Tibial artery (tissue), 4 donors: ENCODE measurements around the gene CSNK1G3.
A peak's percentile ranks its signal among the peaks of the same experiment; 100 is the strongest.

Source experiments
- DNase-seq, 2 donors: peaks; one replicate each; pipeline ENCODE4 v3.0.0-alpha.2; 2019
- H3K27ac ChIP-seq, 2 donors: fragments of 200-600 bp; sonication (generic) in 1 of 2; 1 replicate in 1 of 2; 2 replicates in 1 of 2; pipeline ENCODE4 v1.5.1; 2018 to 2019; ENCODE audit warnings: mild to moderate bottlenecking in 1 of 2
- H3K27me3 ChIP-seq, 2 donors: fragments of 200-600 bp; sonication (generic) in 1 of 2; one replicate each; pipeline versions ENCODE4 v1.5.1 to v1.6.0; 2016 to 2019
- H3K36me3 ChIP-seq, 3 donors: fragments of 200-600 bp; sonication (generic) in 2 of 3; one replicate each; pipeline ENCODE4 v1.5.1; 2016 to 2019; ENCODE audit warnings: mild to moderate bottlenecking in 2 of 3
- H3K4me1 ChIP-seq, 4 donors: fragments of 200-600 bp; sonication (generic) in 2 of 4; 1 replicate in 3 of 4; 2 replicates in 1 of 4; pipeline ENCODE4 v1.5.1; 2016 to 2019
- H3K4me3 ChIP-seq, 2 donors: fragments of 200-600 bp; sonication (generic) in 1 of 2; 1 replicate in 1 of 2; 2 replicates in 1 of 2; pipeline ENCODE4 v1.5.1; 2018 to 2019; ENCODE audit warnings: mild to moderate bottlenecking in 2 of 2
- H3K9me3 ChIP-seq, 3 donors: fragments of 200-600 bp; sonication (generic) in 1 of 3; one replicate each; pipeline ENCODE4 v1.5.1; 2016 to 2019
- intact Hi-C: fragments of 100-400 bp; cut with DNase I; formaldehyde crosslinking; loops from one replicate; pipeline ENCODE4 v1.15.0; 2023; ENCODE audit warnings: low total_unique reads
- TF ChIP-seq, protein P1 (sequence below), 2 experiments: fragments of 200-600 bp in 1 of 2; fragments of 450-650 bp in 1 of 2; IDR thresholded peaks; one replicate each; pipeline ENCODE4 v1.5.1; 2017 to 2019; ENCODE audit warnings: antibody characterized with exemption in 2 of 2, mild to moderate bottlenecking in 1 of 2, moderate library complexity in 1 of 2

CSNK1G3 gene

GRCh38 chr5:123601610-123602009 is 89.6 kb downstream of the CSNK1G3 start:
- no peak overlapping the region for H3K4me3 ChIP-seq
- intact Hi-C loops = no loop called here
- no peak overlapping the region for H3K27ac ChIP-seq
- no peaks in the 10 kb centered on the region for H3K9me3 ChIP-seq
- TF ChIP-seq, protein P1, sequence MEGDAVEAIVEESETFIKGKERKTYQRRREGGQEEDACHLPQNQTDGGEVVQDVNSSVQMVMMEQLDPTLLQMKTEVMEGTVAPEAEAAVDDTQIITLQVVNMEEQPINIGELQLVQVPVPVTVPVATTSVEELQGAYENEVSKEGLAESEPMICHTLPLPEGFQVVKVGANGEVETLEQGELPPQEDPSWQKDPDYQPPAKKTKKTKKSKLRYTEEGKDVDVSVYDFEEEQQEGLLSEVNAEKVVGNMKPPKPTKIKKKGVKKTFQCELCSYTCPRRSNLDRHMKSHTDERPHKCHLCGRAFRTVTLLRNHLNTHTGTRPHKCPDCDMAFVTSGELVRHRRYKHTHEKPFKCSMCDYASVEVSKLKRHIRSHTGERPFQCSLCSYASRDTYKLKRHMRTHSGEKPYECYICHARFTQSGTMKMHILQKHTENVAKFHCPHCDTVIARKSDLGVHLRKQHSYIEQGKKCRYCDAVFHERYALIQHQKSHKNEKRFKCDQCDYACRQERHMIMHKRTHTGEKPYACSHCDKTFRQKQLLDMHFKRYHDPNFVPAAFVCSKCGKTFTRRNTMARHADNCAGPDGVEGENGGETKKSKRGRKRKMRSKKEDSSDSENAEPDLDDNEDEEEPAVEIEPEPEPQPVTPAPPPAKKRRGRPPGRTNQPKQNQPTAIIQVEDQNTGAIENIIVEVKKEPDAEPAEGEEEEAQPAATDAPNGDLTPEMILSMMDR (IDR thresholded peaks at IDR 0.05) = no peak
- no peaks in the 10 kb centered on the region for H3K4me1 ChIP-seq
- H3K36me3 ChIP-seq = peaks cover 0 to under 1% (median 0%) of the 10 kb centered on the region in 3 donors
- no peak for DNase-seq
- H3K27me3 ChIP-seq = no peaks in the 10 kb centered on the region

GRCh38 chr5:123605822-123606221 is 93.8 kb downstream of the CSNK1G3 start:
- H3K36me3 ChIP-seq = peaks cover 0 to 4% (median 3%) of the 10 kb centered on the region in 3 donors
- no peaks in the 10 kb centered on the region for H3K27me3 ChIP-seq
- no peaks in the 10 kb centered on the region for H3K9me3 ChIP-seq
- TF ChIP-seq, protein P1 (IDR thresholded peaks at IDR 0.05) = no peak
- no peak overlapping the region for H3K27ac ChIP-seq
- intact Hi-C loops = no loop called here
- no peak overlapping the region for H3K4me3 ChIP-seq
- no peaks in the 10 kb centered on the region for H3K4me1 ChIP-seq
- DNase-seq = no peak

GRCh38 chr5:123610209-123610608 is 98.2 kb downstream of the CSNK1G3 start:
- H3K4me3 ChIP-seq = no peak overlapping the region
- H3K36me3 ChIP-seq = peaks cover 0 to 14% (median 10%) of the 10 kb centered on the region in 3 donors
- DNase-seq = no peak
- no peaks in the 10 kb centered on the region for H3K4me1 ChIP-seq
- H3K27me3 ChIP-seq = no peaks in the 10 kb centered on the region
- TF ChIP-seq, protein P1 (IDR thresholded peaks at IDR 0.05) = no peak
- H3K9me3 ChIP-seq = no peaks in the 10 kb centered on the region
- intact Hi-C loops = loop anchor here (10.0 kb wide), 2 partner anchors 185 to 215 kb away; partner anchors contain the start of gene CEP120
- no peak overlapping the region for H3K27ac ChIP-seq

DNA sequence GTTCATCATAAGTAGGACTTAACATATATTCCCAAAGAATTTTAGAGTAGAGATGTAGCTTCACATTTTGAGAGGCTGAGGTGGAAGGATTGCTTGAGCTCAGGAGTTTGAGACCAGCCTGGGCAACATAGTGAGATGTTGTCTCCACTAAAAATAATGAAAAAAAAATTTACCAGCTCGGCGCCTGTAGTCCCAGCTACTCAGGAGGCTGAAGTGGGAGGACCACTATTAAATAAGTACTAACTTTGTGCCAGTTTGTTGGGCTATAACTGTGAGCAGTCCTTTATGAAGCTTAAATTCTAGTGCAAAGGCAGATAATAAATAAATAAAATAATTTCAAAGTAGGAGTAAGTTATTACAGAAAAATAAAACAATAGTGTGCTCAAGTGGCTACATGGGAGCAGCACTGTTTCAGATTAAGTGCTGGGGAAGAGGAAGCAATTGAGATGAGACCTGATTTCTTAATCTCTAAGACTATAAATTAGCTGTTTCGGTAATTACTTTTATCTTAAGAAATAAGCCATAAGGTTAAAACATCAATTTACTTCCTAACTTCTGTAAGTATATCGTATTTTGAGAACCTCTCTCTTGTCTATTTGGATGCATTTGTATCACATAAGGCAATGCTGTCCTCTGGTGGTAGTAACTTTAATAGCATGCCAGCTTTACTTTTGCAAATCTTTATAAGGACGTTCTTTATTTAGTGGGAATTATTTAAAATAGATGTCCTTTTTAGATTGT is 98.9 kb downstream of the CSNK1G3 start:
- intact Hi-C loops = loop anchor here (10.0 kb wide), 2 partner anchors 186 to 216 kb away; partner anchors contain the start of gene CEP120

DNA sequence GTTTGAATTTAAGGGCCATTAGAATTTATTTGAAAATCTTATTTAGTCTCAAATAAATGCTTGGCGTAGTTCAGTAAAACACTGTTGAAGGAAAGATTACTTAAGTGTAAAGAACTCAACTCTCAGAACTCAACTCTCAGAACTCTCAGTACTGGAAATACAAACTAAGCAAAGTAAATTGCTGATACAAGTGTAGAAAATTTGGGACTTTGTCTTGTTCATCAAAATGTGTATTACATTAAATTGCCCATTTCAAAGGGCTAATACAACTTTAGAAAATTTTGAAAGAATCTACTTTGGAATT is 99.4 kb downstream of the CSNK1G3 start:
- H3K27me3 ChIP-seq = no peaks in the 10 kb centered on the region
- H3K27ac ChIP-seq = no peak overlapping the region
- H3K9me3 ChIP-seq = no peaks in the 10 kb centered on the region
- TF ChIP-seq, protein P1 (IDR thresholded peaks at IDR 0.05) = no peak
- H3K4me1 ChIP-seq = no peaks in the 10 kb centered on the region
- DNase-seq = no peak
- intact Hi-C loops = loop anchor here (10.0 kb wide), 2 partner anchors 187 to 217 kb away; partner anchors contain the start of gene CEP120
- peaks cover 0 to 15% (median 15%) of the 10 kb centered on the region in 3 donors for H3K36me3 ChIP-seq
- no peak overlapping the region for H3K4me3 ChIP-seq

More for the DNA sequence above, 98.9 kb downstream of the CSNK1G3 start:
- no peak for DNase-seq
- no peaks in the 10 kb centered on the region for H3K4me1 ChIP-seq
- peaks cover 0 to 15% (median 15%) of the 10 kb centered on the region in 3 donors for H3K36me3 ChIP-seq
- H3K9me3 ChIP-seq = no peaks in the 10 kb centered on the region
- TF ChIP-seq, protein P1 (IDR thresholded peaks at IDR 0.05) = peak; percentile 91 to 95
- H3K27ac ChIP-seq = peak overlapping the region in 1 of 2 donors; percentile 11
- H3K27me3 ChIP-seq = no peaks in the 10 kb centered on the region
- no peak overlapping the region for H3K4me3 ChIP-seq
